ENCODE results near the gene PAN3.

The PAN3 gene

GRCh38 chr13:28229522-28230411, 91.4 kb downstream of the PAN3 start:
- DNase-seq, result no peak

GRCh38 chr13:28231642-28232041, 93.3 kb downstream of the PAN3 start:
- DNase-seq, result no peak

GRCh38 chr13:28237944-28238343, 99.6 kb downstream of the PAN3 start:
- no peak for DNase-seq

GRCh38 chr13:28239374-28239773, 101.0 kb downstream of the PAN3 start:
- no peak for DNase-seq

GRCh38 chr13:28245465-28245864, 107.1 kb downstream of the PAN3 start:
- no peak for DNase-seq

GRCh38 chr13:28246891-28247290, 108.5 kb downstream of the PAN3 start:
- DNase-seq, result no peak

GRCh38 chr13:28248080-28248479, 109.7 kb downstream of the PAN3 start:
- DNase-seq, result no peak

GRCh38 chr13:28250542-28250941, 112.2 kb downstream of the PAN3 start:
- no peak for DNase-seq

GRCh38 chr13:28251466-28251865, 113.1 kb downstream of the PAN3 start:
- DNase-seq, result no peak

GRCh38 chr13:28252547-28252946, 114.2 kb downstream of the PAN3 start:
- no peak for DNase-seq

- no peak for DNase-seq
Observed at GRCh38 chr13:28257305-28257704, 119.0 kb downstream of the PAN3 start.

GRCh38 chr13:28258417-28258816, 120.1 kb downstream of the PAN3 start:
- no peak for DNase-seq

GRCh38 chr13:28267497-28267896, 129.2 kb downstream of the PAN3 start:
- no peak for DNase-seq

- no peak for DNase-seq
Observed at GRCh38 chr13:28268800-28269223, 130.5 kb downstream of the PAN3 start.

- no peak for DNase-seq
Observed at GRCh38 chr13:28271056-28271840, 132.9 kb downstream of the PAN3 start.

- DNase-seq, result no peak
Observed at GRCh38 chr13:28273919-28274318, 135.6 kb downstream of the PAN3 start.

GRCh38 chr13:28282451-28282850, 144.1 kb downstream of the PAN3 start:
- DNase-seq, result no peak

GRCh38 chr13:28283600-28283999, 145.3 kb downstream of the PAN3 start:
- no peak for DNase-seq

- DNase-seq, result no peak
Observed at GRCh38 chr13:28286263-28286662, 147.9 kb downstream of the PAN3 start.

- no peak for DNase-seq
Observed at GRCh38 chr13:28297341-28297740, 159.0 kb downstream of the PAN3 start.

GRCh38 chr13:28299916-28300315, 161.6 kb downstream of the PAN3 start:
- no peak for DNase-seq

GRCh38 chr13:28301839-28302238, 163.5 kb downstream of the PAN3 start:
- DNase-seq, result no peak

GRCh38 chr13:28306325-28306724, 168.0 kb downstream of the PAN3 start:
- DNase-seq, result no peak

- DNase-seq, result no peak
Observed at GRCh38 chr13:28313579-28313978, 175.2 kb downstream of the PAN3 start.
